Middle frontal gyrus (tissue), 1 donor: Measurements from ENCODE around the gene TMEM108.

Experiments used
- DNase-seq: peaks from one replicate; pipeline ENCODE4 v3.0.0-alpha.2; 2015; ENCODE audit warnings: low spot score; ENCODE audit errors: extremely low spot score

TMEM108 gene

DNA sequence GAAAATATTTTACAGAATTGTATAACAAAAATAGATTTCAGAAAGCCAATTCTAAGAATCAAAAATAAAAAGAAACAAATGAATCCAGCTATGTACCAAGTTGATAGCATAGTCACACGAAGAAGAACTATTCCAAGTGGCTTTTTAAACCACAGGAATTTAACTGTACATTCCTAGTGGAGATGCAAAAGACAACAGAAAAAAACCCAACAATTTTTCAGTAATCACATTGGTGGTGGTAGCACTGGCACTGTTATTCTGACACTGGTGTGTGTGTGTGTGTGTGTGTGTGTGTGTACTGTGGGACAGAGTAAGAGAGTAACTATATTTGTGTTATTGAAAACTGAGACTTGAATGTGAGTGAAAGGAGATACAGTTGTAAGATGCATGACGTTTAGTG, 370.8 kb downstream of the TMEM108 start:
- no peak for DNase-seq

DNA sequence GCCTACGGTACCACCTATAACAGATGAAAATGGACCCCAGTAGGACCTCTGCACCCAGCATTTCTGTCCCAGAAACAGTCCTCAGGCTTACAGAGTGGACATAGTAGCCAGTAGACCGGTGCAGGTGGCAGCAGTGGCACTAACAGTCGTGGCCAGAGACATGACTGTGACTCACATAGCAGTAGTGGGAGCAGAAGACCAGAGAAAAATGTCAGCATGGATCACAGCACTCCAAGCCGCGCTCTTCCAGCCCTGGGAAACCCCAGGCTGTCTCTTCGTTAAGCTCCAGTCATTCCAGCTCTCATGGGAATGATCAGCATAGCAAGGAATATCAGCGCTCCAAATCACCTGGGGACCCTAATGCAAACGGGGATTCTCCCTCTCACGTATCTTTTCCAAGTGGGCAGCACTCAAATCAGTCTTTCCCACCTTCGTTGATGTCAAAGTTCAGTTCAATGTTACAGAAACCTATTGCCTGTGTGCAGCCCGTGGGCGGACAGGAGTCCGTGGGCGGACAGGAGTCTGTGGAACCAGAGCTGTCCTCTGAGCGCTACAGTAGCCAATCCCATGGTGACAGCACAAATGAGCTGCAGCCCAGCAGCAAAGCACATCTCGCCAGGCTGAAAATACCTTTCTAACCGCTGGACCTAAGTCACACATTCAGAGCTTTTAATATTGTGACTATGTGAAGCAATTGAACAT, 372.2 kb downstream of the TMEM108 start:
- DNase-seq: no peak

DNA sequence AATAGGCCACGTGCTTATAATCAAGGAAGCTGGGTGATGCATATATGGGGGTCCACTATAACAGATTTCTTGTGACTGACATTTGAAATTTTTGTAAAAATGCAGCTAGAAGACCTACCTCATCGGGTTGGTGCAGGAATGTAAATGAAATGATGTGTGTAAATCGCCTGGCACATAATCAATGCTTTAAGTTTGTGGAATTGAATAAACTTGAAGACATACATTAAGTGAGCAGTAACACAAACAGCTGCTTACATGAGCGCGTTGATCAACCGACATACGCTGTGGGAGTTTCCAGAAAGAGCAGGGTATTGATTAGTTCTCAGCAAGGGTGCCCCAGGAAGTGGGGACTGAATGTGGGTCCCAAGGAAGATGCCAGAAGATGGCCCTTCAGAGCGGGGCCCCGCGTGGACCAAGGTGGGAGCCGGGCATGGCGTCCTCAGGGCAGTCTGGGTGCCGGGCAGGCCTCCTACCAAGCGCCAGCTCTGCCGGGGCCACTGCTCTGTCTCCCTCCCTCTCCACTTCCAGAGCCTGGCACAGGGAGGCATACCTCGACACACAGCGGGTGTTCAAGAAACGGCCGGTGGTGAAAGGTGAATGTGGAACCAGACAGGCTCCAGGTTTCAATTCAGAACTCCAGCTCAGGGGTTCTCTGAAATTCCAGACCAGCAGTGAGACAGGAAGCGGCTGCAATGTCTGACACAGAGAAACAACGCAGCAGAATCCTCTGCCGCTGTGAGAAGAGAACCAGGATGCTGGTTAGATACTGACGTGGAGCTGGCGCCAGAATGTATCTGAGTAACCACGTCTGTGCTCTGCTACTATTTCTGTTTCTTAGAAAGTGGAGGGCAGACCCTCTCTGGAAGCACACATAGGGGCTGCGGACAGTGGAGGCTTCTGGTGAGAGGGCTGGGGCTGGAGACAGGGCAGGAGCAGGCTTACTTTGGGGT, 374.3 kb downstream of the TMEM108 start:
- no peak for DNase-seq

DNA sequence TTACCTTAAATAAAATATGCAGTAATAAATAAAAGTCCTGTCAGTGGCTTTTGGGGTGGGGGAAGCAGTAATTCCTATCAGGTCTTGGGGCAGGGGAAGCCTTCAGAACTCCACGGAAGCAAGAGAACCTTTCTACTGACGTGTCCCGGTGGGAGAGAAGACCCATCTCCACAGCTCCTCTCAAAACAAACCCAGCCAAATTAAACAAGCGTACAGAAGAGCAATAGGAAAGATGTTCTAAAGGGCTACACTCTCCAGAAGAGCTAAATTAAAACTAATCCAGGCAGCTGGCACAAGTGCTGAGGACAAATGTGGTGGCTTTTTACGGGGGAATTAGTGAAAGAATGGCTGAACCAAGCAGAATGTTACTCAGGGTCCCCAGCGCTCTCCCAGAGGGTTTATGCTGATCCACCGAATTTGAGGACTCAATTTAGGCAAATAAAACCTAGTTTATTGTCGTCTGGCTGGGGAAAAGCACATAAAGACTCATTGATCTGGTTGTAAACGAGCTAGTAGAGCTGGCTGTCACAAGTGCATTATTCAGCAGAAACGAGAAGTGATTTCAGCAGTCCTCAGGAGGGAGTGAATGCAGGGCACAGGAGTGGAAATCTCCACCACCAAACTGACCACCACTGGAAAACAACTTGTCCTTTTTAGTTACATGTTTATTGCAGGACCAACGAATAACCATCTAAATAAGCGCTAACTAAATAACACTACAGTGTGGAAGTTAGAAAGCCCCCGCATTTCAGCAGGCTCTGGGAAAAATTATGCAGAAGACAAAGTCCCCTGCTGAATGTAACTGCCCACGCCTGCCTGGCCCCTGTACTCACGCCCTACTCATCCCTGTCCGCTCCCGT, 375.2 kb downstream of the TMEM108 start:
- DNase-seq: no peak

DNA sequence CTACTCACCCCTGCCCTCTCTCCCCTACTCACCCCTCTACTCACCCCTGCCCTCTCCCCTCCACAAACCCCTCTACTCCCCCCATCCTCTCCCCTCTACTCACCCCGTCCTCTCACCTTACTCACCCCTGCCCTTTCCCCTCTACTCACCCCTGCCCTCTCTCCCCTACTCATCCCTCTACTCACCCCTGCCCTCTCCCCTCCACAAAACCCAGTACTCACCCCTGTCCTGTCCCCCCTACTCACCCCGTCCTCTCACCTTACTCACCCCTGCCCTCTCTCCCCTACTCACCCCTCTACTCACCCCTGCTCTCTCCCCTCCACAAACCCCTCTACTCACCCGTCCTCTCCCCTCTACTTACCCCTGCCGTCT, 375.8 kb downstream of the TMEM108 start:
- DNase-seq: no peak

DNA sequence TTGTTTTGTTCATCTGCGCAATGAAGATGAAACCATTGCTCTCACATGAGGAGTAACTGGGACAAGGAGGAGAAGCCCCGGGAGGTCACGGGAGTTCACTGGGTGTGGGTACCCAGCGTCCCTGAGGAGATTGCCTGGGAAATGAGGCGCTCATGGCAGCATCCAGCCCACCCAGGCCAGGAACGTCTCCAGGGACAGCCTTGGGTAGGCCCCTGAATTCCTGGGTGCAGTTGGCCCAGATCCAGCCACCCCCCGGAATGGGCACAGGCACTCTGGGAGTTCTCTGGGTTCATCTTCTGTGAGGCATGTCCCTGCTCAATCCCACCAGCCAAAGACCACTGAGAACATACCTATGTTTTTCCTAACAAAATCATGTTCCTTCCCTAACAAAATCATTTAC, 380.2 kb downstream of the TMEM108 start:
- DNase-seq: no peak

DNA sequence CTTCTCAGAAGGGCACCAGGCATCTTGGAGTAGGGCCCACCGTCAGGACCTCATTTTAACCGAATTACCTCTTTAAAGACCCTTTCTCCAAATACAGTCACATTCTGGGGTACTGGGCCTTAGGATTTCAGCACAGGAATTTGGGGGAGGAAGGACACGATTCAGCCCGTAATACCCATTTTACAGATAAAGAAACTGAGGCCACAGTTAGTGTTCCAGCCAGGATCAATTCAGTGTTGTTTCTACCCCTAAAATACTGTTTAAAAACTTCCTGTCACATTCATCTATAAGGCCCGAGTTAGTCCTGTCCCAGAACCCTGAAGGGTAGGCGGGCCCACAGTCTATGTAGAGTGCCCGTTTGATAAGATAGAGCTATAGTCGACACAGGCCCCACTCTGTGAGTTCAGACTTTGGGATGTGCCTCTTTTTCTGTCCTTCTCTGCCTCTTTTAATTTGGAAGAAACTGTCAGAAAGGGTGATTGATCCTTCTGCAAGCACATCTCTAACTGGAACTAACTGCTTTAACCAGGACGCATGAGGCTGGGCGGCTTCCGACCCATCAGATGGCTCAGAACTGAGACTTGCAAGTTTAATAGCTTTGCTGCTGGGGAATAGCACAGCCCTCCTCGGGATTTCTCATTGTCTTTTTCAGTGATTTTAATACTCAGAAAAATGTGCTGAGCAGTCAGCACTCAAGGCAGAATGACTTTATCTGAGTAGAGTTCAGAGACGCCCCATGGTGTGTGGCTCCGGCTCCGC, 381.1 kb downstream of the TMEM108 start:
- DNase-seq: no peak

DNA sequence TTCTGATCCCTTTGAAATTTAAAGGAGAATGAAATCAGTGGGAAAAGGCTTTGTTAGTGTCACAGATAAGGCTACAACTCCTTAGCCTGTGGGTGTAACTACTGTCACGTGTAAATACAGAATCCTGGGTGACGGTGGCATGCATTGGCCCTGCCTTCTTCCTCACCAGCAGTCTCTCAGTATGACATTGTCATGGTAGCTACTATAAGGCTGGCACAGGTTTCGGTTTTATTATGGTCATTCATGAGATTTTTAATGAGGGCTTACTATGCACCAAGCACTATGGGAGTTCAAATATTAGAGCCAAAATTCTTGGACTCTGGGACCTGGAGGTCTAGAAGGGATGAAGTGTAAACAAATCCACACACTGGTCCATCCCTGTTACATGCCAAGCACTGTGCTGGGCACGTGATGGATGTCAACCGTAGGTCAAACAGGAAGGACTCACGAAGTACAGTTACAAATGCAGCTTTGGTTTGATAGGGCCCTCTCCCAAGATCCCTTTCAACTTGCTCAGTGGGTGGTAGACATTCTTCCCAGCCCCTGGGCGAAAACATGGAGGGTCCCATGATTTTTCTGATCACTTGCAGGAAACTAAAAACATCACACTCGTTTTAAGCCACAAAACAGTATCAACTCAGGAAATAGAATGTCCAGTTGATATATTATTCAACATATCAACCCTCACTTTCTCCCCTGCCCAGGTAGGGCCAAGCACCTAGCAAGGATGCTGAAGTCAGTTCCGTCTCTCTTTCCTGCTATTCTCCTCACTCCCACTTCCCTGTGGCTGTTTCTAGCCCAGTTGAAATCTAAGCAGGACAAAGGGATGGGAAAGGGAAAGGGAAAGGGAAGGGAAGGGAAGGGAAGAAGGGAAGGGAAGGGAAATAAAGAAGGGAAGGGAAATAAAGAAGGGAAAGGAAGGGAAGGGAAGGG, 387.0 kb downstream of the TMEM108 start:
- no peak for DNase-seq

DNA sequence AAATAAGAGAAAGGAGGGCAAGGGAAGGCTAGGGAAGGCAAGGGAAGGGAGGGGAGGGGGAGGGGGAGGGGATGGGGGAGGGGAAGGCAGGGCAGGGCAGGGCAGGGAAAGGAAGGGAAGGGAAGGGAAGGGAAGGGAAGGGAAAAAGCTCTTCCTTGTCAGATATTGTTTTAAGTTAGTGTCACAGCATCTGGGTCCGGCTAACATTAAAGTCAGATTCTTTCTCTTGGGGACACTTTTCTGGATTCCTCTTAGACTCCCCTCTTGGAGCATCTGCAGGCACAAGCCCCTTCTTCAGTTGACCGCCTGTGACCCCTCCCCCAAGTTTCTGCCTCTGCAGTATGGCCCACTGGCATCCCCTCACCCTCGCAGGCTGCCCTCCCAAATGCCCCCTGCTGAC, 387.7 kb downstream of the TMEM108 start:
- no peak for DNase-seq

DNA sequence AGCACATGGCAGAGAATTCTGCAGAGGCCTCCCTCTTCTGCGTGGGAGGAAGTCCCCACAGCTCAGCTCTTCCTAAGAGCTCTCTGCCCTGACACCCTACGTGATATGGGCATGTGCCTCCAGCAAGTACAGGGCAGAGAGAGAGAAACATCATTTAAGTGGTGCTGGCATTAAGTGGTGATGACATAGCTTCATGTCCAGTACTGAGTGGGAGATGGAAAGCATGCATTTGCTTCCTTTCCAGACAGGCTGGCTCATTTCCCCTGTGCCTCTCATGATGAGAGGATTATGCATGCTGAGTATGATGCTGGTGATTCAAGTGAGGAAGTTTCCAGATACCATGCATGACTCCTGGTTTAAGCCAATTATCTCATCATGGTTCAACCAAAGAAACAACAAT, 388.5 kb downstream of the TMEM108 start:
- no peak for DNase-seq

DNA sequence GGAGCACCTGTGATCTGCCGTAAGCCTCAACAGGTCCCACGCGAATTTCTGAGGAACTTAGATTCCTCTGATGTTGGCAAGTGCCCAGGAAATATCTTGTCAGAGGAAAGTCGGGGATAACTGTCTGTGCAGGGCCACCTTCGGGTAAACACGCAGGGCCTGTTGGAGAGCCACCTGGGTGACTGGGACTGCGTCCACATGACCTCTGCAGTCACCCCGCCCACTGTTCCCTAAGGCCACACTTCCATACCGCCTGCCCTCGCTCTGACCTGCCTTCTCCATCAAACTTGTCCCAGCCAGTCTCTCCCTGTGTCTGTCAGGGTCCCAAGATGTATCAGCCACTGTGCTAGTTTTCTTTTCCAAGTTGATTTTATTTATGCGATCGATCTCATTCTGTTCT, 390.4 kb downstream of the TMEM108 start:
- DNase-seq: no peak

DNA sequence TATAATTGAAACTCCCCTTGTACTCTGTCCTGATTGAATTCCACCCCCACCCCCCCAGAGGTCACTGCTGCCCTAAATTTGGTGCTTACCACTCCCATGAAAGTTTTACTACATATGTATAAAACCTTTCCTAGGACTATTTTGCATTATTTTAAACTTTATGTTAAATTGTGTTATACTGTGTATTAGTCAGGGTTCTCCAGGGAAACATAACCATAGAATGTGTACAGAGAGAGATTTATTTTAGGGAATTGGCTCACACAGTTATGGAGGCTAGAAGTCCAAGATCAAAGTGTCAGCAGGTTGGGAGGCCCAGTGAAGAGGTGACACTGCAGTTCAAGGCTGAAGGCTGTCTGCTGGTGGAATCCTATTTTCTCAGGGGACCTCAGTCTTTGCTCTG, 390.9 kb downstream of the TMEM108 start:
- DNase-seq: no peak

DNA sequence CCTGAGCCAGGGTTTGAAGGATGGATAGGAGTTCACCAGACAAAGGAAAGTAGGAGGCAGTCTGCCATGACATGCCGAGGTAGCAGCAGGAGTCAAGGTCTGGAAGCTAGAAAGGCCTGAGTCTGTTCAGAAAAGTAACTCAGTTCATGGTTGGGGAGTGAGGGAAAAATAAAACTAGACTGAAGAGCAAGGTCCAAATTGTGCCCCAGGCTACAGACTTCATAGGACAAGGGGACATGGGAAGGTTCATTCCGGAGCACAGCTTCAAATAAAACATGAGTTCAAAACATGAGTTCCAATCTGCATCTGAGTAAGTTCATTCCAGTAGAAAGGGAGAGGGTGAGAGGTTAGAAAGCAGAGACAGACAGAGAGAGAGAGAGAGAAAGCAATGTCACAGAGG, 401.4 kb downstream of the TMEM108 start:
- no peak for DNase-seq

DNA sequence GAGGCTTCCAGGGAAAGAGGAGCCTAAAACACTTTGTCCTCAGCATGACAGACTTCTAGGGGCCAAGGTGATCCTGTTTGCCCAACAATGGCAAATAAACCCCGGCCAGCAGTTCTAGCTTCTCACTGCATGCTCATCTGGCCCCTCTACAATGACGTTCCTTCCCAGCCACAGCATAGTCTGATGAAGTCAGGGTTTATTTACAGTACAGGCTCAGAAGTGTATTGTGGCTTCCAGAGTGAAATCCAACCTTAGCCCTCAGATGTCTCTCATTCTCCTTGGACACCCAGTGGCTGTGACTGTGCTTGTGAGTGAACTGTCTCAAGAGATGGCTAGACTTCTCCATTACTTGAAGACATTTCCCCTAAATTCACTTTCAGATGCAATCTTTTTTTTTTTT, 402.5 kb downstream of the TMEM108 start:
- DNase-seq: no peak

DNA sequence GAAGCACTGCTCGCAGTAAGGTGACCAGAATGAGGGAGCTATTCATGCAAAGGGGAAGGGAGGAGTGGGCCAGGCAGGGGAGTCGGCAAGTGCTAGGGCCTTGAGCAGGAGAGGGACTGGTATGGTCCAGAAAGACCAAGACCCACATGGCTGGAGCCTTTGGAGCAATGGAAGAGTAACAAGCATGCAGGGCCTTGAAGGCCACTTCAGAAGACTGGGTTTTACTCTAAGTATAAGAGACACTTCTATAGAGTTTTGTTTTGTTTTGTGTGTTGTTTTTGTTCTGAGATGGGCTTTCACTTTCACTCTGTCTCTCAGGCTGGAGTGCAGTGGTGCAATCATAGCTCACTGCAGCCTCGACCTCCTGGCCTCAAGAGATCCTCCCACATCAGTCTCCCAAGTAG, 403.7 kb downstream of the TMEM108 start:
- no peak for DNase-seq

DNA sequence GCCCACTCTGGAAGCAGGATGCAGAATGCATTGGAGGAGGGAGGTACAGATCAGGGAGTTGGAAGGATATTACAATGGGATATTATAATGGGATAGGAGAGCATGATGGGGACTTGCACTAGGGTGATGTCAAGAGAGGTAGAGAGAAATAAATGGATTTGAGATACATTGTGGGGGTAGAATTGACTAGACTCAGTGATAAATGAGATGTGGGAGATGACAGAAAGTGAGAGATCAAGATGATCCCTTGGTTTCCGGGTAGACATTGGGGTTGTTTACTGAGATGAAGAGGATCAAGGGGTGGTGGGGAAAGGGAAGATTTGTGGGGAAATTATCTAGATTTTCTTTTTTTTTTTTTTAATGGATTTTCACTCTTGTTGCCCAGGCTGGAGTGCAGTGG, 404.3 kb downstream of the TMEM108 start:
- no peak for DNase-seq

DNA sequence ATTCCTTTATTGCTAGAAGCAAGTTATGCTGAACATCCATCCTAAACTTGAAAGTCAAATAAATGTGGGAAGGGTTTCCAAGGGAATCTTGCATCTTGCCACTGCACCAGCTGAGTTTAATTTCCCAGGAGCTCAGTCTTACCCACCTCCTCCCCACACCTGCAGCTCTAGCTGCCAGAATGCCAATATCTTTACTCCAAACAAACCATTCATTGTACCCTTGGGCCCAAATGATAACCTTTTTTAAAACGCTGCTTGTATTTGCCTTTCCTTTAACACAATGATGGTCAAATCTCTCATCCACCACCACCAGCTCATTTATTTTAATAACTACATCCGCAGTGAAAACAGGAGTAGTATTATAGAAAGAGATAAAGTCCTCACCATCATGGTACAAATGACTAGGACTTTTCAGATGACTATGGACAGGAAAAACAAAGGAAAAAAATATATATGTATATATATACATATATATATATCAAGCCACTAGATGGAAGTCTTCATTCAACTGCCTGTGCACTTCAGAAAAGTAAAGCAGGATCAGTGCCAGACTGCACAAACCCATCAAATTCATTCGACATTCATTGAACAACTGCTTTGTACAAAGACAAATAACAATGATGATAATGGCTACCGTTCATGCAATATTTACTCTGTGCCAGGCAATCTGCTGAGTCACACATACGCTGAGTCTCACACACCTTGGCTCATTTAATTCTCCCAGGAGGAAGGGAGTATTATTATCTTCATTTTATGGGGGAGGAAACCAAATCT, 405.6 kb downstream of the TMEM108 start:
- DNase-seq: no peak

DNA sequence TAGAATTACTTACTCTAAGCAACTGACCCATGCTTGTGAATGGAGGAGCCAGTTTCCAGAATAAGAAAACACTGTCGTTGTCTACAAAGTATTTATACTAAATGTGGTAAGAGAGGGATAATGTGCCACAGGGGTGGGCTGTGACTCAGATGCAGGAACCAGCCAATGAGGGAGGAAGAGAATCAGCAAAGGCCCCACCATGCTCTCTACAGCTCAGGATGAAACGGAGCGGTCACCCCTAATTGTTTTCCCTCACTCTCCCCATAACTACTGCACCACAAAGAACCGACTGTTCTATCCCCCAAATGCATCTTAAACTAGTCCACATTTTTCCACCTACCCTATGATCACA, 406.2 kb downstream of the TMEM108 start:
- no peak for DNase-seq

DNA sequence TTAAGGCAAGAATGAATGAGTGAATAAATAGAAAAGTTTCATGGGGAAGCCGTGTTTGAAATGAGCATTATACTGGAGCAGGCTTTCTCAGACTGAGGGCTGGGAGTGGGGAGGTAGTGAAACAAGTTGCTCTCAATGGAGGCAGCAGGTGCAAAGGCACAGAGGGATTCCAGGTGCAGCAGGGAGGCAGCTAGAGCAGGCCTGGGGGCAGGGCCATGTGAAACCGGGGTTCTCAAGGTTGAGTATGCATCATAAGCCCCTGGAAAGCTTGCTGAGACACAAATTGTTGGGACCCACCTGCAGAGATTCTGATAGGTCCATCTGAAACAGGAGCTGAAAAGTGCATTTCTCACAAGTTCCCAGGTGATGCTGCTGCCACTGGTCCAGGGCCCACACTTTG, 406.9 kb downstream of the TMEM108 start:
- no peak for DNase-seq
